T-helper 1 cell (primary cell): ENCODE measurements around the gene VSTM4.
A peak's percentile ranks its signal among the peaks of the same experiment; 100 is the strongest.

ENCODE experiments used
- DNase-seq, 5 donors: peaks; one replicate each; pipeline ENCODE4 v3.0.0-alpha.2; 2012 to 2020

Gene VSTM4

DNA sequence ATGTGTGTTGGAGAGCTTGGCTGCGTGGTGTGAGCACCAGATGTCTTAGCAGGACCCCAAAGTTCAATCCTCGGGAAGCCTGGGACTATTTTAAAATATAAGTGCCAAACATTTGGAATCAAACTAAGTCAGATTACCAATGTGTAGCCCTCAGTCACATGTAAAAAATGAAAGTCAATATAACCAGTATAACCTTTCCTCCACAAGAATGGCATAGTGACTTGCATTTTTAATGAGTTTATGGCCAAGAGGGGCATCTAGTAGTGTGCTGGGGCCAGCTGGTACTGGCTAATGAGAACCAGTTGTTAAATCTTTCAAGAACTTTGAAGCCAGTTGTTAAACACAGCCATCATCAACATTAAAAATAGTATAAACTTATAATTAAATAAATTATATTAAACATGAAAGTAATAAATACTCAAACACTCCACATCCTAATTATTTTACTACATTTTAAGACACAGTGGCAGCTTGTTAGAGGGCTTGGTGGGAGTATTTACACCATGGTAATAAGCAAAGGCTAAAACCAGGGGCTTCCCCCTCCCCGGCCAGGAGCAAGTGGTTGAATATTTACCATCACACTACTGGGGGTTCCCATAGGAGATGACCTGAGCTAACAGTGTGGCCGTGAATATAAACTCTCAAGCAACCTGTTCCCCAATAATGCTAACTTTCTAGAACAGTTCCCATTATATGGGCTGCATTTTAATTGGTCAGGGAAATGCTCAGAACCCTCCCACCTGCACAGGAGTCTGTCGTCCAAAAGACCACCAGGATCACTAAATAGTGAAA is 26.4 kb upstream of the VSTM4 start:
- no peak for DNase-seq

DNA sequence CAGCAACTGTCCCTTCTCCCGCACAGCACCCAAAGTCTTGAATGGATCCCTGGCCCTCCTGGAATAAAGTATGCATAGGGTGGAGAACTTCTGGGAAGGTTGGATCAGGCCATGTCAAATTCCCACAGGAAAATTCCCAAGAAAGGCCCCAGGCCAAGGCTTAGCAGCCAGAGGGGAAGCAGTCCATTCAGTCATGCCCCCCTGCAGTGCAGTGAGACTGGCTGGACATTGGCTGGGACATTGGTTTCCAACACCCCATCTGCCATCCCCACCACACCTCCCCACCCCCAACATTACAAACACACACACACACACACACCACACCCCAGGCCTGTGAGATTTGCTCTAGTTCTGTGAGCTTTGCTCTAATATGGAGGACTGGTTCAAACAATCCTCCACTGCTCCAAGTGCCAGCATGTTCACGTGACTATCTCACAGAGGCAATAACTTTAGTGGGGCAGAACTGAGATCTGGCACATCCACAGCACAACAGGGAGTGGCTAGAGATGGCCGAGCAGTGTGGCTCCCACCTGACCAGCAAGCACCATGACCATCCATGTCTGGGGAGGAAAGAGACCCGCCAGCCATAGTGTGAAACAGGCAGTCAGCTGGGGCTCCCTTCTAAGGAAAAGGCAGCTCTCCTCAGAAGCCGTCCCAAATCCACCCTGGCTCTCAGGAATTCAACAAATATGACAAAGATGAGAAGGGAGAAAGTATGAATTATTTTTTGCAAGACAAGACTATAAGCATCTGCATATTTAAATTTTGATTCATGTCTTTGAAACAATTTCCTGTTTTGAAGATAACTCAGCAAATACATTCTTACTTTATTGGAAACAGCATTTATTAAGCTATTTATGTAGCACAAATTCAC is 25.2 kb upstream of the VSTM4 start:
- DNase-seq: no peak

DNA sequence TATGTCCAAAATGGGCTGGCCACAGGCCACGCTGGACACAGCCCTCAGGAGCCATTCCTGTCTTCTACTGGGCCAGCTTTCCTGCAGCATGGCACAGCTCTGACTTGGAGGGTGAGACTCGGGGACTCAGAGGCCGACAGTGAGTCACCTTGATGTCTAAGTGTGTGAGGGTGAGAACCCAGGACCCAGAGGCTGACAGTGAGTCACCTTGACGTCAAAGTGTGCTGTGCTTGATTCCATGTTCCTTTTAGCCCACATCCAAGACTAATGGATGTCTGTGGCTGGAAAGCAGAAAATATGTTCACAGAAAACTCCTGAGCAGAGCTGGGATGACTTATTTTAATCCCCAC is 24.5 kb upstream of the VSTM4 start:
- no peak for DNase-seq

DNA sequence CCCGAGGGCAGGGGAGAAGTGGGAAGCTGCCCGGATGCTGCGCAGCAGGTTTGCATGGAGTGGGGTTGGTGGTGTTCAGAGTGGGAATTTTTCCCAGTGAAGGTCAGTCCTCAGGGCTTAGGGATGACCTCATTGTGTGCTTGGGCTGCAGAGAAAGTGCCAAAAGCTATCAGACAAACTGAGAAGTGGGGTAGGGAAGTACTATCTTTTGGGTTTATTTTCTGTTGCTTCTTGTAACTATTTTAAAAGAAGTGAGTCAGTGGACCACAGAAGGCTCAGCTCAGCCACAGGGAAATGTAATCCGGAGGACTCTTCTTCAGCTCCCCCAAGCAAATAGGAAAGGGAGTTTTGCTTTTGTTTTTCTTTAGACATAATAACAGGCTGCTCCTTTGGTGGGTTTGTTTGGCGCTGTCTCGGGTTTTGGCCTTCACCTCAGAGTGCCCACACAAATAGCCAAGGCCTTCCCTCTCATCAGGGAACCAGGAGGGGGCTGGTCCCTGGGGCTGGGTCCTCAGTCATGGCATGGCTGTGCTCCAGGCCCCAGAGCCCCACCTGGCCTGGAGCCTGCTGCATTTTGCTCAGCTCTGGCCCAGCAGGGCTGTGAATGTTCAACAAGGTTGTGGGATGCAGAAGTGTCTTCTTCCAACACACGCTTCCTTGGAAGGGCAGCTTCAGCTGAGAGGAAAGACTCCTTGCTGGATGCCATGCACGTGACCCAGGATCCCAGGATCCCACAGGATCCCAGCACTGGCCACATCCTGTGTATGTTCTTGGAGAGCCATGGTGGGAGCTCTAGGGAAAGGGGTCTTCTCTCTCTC is 23.9 kb upstream of the VSTM4 start:
- no peak for DNase-seq

DNA sequence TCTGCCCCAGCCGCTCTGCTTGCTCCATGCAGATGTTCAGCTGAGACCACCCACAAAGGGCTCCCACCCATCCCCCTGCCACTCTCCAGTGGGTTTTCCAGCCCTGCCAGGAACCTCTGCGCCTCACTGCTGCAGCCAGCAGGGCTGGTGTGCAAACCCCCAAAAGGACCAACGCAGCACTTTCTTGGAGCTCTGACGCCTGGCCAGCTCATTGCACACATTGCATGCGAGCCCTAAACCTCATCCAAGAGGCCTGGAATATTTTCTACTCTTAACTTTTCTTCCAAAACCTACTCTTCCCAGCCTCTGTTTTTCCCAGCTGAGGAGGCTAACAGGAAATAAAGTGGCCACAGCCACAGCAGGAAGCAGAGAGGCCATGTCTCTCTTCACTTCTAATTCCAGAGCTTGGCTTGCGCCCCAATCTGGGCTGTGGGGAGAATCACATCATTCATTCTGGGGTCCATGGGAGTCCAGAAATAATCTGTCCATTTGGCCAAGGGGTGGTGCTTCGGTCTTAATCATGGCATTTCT is 23.1 kb upstream of the VSTM4 start:
- DNase-seq: no peak

DNA sequence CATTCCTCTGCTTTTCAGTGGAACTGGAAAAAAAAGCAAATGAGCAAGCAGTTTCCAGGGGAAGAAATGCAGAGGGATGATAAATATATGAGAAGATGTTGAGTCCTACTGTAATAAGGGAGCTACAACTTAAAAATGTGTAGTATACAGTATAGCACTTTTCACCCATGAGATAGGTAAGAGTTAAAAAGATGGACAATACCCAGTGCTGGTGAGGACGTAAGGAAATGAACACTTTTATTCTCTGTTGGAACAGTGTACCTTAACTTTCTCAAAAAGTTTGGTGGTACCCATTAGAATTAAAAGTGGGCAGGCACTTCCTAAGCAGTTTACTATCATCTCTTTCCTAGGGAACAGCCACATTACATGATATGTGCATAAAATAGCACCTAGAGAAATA is 21.2 kb upstream of the VSTM4 start:
- DNase-seq: no peak

DNA sequence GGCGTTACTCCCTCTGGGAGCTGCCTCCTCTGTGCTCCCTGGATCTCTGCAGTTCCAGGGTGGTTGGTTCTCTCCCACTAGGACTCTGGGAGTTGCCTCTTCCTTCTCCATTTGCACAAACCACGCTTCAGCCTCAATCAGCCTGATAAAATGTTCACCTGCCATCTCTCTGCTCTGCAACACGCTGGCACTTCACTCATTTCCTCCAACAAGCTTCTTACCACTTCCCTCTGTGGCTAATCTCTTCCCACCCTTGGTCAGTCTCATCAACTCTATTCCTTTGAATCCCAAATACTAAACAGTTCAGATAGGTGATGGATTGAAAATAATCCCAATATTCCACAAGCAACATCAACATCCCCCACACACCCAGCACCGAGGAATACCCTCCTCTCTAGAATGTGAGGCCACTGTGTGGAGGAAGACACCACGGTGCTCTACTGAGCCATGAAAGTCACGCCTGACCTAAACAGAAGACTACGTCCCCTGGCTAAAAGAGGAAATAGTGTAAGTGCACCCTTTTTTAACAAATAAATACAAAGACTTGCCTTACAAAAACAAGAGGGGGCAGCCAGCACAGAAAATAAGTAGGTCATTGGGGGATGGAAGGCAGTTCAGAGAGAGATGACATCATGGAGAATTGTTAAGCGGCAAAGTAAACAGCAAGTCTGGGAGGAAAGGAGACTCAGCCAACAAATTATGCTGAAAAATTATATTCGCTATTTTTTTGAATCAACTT is 20.4 kb upstream of the VSTM4 start:
- peak in 1 of 5 donors; percentile 50 for DNase-seq

DNA sequence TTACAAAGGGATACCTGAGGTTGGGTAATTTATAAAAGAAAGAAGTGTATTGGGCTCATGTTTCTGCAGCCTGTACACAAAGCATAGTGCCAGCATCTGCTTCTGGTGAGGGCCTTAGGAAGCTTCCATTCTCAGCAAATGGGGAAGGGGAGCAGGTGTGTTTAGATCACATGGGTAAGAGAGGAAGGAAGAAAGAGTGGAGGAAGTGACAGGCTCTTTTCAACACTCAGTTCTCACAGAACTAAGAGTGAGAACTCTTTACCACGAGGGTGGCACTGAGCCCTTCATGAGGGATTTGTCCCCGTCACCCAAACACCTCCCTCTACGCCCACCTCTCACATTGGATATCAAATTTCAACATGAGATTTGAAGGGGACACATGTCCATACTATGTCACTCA is 19.0 kb upstream of the VSTM4 start:
- DNase-seq: no peak

DNA sequence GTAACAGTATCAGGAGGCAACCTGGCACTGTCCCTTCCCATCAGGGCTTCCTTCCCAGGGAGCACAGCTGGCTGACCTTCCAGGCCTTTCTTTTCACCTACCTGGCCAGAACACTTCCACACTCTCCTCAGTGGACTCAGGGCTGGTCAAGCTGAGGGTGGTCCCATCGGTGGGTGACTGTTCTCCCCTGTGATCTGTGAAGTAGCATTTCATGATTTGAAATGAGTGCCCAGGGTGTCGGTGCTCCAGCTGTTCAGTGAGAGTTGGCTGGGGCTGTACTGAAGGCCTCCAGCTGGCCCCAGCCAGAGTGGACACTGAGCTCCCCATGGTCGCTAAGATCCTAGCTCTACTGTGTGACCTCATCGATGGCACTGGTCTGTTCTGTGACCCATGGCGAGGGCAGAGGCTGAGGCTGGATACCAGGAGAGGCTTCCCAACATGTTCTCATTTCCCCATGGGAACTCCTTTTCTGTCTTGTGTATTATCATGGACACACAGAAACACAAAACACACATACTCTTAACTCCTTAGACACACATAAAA is 18.5 kb upstream of the VSTM4 start, which contains the start of gene FAM170B:
FAM170B (minus strand) TSS at position 316 of the 543 bp plus-strand sequence; CDS start at position 213, 103 bp downstream.
- no peak for DNase-seq

DNA sequence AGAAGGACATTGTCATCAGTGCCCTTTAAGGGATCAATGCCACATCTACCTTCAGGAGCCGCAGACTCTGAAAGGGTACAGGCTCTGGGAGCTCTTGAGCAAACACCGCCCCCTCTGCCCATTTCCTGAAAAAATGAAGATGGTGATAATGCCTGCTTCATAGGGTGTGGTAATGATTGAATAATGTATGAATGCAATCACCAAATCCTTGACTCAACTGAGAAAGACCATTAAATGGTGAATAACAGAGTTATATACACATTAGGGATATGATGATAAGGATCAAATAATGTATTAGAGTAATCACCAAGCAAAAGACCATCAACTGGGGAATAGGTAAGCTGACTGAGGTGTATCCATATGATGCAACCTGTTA is 17.0 kb upstream of the VSTM4 start:
- no peak for DNase-seq

DNA sequence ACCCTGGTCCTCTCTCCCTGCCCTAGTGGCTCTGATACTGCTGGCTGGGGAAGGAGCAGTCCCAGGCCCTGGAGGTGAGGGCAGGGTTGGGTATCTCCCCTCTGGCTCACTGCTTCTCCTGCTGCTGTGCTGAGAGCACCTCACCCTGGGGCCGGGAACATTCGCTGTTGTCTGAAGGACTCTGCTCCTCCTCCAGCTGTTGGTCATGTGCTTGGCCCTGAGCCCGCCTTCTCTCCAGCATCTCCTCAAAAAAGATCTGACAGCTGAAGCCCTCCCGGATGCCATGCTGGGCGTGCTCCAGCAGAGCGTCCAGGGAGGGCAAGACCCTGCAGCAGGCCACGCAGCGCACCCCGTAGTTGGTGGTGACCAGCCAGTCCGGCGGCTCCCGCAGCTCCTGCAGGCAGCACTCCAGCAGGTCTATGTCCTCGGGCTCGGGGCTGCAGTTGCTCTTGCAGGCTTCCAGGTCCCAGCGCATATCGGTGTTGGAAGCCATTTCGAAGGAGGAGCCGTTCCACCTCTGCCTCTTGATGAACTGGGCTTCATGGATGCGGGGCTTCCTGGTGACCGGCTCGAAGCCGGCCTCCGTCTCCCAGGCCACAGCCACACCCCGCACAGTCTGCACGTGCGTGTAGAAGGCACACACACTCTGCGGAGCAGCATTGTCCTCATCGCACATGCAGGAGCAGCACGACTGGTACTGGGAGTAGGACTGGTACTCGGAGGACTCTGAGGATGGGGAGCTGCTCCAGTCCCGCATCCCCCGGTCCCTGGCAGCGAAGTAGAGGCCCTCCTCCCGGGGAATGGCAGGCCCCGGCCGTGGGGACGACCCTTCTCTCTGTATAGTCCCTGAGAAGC is 16.4 kb upstream of the VSTM4 start:
- no peak for DNase-seq

DNA sequence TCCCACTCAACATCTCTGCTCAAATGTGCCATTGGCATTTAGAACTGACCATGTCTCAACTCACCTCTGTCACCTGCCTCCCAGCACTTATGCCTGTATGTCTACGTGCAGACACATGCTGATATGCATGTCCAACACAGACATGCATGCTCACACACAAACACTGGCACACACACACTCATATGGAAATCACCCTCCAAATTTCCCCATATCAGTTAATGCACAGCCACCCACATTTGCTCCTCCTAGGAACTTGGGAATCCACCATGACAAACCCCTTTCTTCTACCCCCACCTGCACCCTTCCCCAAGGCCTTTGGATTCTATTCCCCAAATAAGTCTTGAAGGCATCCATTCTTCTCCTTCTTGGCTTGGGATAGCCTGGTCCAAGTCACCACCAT is 14.1 kb upstream of the VSTM4 start:
- no peak for DNase-seq

DNA sequence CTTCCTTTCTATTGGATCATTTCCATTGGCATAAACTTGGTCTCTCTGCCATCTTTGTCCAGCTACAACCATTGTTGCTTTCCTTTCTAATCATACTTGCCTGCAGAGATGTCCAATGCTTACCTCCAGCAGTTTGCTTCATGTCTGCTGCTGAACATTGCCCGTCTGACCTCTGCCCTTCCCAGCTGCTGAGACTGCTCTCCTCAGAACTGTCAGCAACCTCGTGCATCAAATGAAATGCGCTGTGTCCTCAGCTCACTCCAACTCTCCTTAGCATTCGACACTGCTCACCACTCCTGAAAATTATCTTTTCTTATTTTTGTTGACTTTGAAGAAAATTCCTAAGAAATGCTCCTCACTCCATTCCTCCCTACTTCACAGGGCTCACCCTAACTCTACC is 13.5 kb upstream of the VSTM4 start:
- DNase-seq: no peak

DNA sequence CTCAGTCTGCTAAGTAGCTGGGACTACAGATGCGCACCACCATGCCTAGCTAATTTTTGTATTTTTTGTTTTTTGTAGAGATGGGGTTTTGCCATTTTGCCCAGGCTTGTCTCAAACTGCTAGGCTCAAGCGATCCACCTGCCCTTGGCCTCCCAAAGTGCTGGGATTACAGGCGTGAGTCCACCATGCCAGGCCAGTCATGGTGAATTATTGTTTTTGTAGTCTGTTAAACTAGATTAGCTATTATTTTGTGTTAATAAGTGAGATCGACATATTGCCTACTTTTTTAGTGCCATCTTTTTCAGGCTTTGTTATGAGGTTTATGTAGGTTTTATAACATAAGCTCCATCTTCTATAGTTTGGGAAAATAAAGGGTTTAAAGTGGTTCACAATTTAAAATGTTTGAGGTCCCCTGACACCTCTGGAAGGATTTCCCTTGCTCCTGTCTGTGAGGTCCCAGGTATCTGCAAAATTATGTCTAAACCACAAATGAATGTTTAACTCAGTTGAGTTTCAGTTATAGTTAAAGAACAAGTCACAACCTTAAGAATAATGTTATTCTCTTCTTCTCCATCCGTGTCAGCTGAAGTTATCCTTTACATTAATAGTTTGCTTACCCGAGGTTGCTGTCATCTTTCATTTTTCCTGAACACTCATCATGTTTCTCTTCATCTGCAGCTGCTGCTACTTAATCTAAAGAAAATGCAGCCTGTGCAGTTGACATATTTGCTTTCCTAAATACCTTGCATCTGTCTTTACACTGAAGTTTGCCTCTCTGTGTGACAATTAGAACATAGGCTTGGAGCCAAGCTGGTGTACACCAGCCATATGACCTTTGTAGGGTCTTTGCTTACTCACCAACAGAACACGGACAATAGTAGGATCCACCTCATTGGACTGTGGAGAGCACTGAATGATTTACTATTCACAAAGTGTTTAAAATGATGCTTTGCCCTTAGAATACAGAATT is 8.9 kb upstream of the VSTM4 start:
- DNase-seq: no peak

DNA sequence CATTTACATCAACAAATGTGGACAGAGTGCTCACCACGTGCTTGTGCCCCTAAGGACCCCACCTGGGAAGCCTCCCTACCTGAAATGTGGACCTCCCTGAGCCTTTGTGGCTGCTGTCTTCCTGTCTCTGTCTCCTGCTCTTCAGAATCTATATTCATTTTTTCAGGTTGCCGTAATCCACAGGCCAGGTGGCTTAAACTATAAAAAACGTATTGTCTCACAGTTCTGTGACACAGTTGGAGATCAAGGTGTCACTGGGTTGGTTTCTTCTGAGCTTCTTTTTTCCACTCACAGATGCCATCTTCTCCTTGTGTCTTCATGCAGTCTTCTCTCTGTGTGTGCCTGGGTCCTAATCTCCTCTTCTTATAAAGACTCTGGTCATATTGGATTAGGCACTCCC is 5.6 kb upstream of the VSTM4 start:
- DNase-seq: no peak

DNA sequence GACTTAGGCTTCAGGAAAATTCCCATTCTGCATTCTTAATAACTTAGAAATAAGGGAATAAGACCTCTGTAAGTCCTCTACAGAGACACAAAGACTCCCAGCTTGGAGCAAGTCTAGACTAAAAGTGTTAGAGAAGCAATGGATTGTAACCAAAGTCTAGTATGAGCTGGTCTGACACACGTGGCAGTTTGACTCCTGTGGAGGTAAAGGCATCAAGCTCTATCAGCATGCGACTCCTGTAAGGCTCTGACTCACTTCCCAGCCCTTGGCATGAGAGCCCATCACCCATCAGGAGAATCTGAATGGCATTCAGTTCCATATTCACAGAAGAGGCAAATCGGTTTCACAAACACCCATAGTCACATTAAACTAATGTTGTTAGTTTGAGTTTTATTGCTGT is 4.4 kb upstream of the VSTM4 start:
- no peak for DNase-seq

DNA sequence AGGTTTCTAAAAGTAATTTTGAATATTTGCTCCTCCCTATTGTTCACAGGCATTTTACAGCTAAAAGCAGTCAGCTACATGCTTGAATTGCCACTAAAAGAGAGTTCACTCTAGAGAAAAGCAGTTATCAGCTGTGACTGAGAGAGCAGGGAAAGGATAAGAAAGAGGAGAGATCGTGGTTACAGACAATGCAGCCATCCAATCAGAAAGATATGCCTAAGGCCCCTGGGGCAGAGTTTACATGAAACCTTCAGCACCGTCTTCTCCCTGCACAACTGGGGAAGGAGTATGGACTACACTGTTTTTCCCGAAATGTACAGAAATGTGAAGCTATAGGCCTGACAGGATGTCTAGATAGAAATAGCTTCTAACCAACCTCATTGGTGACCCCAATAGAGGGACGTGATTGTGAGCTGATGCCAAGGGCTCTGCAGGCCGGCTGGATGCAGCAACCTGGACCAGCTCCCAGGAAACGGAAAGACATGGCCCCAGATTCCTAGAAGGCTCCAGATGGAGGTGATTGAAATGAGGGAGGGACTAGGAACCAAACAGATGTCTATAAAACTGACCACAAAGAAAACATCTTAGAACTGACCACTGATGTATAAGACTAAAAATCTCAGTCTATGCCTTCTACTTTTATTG is 3.2 kb upstream of the VSTM4 start:
- DNase-seq: no peak

DNA sequence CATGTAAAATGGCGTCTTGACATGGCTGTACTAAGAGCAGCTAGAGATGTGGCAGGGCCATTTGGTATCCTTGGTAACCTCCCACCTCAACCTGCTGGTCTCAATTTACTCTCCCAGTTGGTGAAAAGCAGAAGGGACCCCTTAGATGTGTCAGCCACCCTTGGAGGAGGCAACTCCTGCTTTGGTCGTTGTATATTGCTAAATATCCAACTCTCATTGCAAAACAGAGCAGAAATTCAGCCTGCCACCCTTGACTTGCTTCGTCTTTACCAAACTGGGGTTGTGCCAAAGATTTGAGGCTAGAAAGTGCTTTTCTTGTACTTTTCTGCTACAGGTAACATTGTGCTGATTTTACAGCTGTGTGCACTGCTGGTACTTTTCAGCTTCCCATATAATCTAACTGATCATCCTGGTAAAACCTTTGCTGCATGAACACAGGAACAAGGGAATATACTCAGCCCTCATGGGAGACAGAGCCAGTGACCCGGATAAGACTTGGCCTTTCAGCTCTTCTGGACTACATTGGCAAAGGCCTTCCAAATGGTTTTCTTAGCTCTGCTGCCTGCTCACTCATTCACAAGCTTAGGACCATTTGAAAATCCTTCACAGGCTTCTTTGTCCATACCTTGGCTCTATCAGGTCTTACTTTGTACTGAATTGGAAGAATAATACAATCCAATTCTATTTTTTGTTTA is 2.2 kb upstream of the VSTM4 start:
- no peak for DNase-seq
